Measurements from ENCODE around the gene EIF6. TPM values are rescaled to one million over a fixed set of nuclear protein-coding genes. Genes with fewer than 3 reads are reported as not detected.

The EIF6 gene
- total and polyA plus RNA-seq, 9 of the 15 experiments (the other 6 are each of a cell fraction or from before 2014, with no cell fraction given), result 165 to 832 (median 229) TPM

GRCh38 chr20:35285806-35286076 lies 1.2 kb upstream of the EIF6 start (continued):
- no peak for TF ChIP-seq HINFP (tag; conservative IDR thresholded peaks at IDR 0.05; ENCODE audit: low read depth)
- TF ChIP-seq NFATC3 (IDR thresholded peaks at IDR 0.05), result no peak
- no peak for TF ChIP-seq SNAPC5 (CRISPR knock-in tag; IDR thresholded peaks at IDR 0.05)
- no peak for TF ChIP-seq SUPT5H (IDR thresholded peaks at IDR 0.05)
- no peak for TF ChIP-seq ZBTB43 (CRISPR knock-in tag; IDR thresholded peaks at IDR 0.05)
- no peak for TF ChIP-seq ZNF165 (CRISPR knock-in tag; IDR thresholded peaks at IDR 0.05; ENCODE audit: borderline replicate concordance)
- TF ChIP-seq SMARCA4 (IDR thresholded peaks at IDR 0.05), result peak; percentile 78
- no peak for TF ChIP-seq POLR2AphosphoS2 (IDR thresholded peaks at IDR 0.05; ENCODE audit: low read length)
- TF ChIP-seq EP300 (IDR thresholded peaks at IDR 0.05; ENCODE audit: low read length), result 0 out of 2 replicates have a peak, but pooled peaks have one; percentile 11
- no peak for TF ChIP-seq ZNF444 (CRISPR knock-in tag; IDR thresholded peaks at IDR 0.05)
- no peak for TF ChIP-seq ZNF445 (CRISPR knock-in tag; IDR thresholded peaks at IDR 0.05; ENCODE audit: low read depth)
- TF ChIP-seq POLR2G (IDR thresholded peaks at IDR 0.05; ENCODE audit: low read depth, low read length), result no peak
- TF ChIP-seq ZNF586 (CRISPR knock-in tag; conservative IDR thresholded peaks at IDR 0.05), result no peak
- no peak for TF ChIP-seq THRA (IDR thresholded peaks at IDR 0.05)
- no peak for TF ChIP-seq MAZ (CRISPR knock-in tag; conservative IDR thresholded peaks at IDR 0.05 in 1 of 2, IDR thresholded peaks at IDR 0.05 in 1 of 2)
- TF ChIP-seq DMBX1 (CRISPR knock-in tag; IDR thresholded peaks at IDR 0.05; ENCODE audit: borderline replicate concordance), result no peak
- no peak for TF ChIP-seq NRF1 (conservative IDR thresholded peaks at IDR 0.05 in 1 of 2, IDR thresholded peaks at IDR 0.05 in 1 of 2)
- TF ChIP-seq ARID1B (IDR thresholded peaks at IDR 0.05), result peak; percentile 66
- TF ChIP-seq DIDO1 (tag; IDR thresholded peaks at IDR 0.05; ENCODE audit: low read depth), result no peak
- TF ChIP-seq SMARCE1 (IDR thresholded peaks at IDR 0.05), result peak; percentile 53
- no peak for TF ChIP-seq HDAC8 (tag; IDR thresholded peaks at IDR 0.05)
- peak; percentile 75 for TF ChIP-seq PKNOX1 (IDR thresholded peaks at IDR 0.05)
- no peak for TF ChIP-seq TEAD2 (tag; IDR thresholded peaks at IDR 0.05)
- TF ChIP-seq ARNT (IDR thresholded peaks at IDR 0.05), result peak in 1 of 2 experiments; percentile 44; a peak in 1 of 4 replicates
- TF ChIP-seq GTF2B (IDR thresholded peaks at IDR 0.05; ENCODE audit: extremely low read depth, insufficient read length), result no peak
- peak in 1 of 2 experiments; percentile 76; a peak in 2 of 4 replicates for TF ChIP-seq TBL1XR1 (IDR thresholded peaks at IDR 0.05; ENCODE audit: low read length in 2 of 2)

Data from K562 (cell line).